ENCODE measurements around the gene PIP5K1B.

The PIP5K1B gene

GRCh38 chr9:68953771-68954170, 248.7 kb downstream of the PIP5K1B start:
- no peak for DNase-seq (ENCODE audit: low read depth)

GRCh38 chr9:68955330-68955729, 250.3 kb downstream of the PIP5K1B start:
- no peak for DNase-seq (ENCODE audit: low read depth)

GRCh38 chr9:68957479-68957878, 252.4 kb downstream of the PIP5K1B start:
- DNase-seq (ENCODE audit: low read depth), result no peak

GRCh38 chr9:68961587-68961986, 256.5 kb downstream of the PIP5K1B start:
- DNase-seq (ENCODE audit: low read depth), result no peak

GRCh38 chr9:68963416-68963815, 258.4 kb downstream of the PIP5K1B start:
- DNase-seq (ENCODE audit: low read depth), result no peak

- DNase-seq (ENCODE audit: low read depth), result no peak
Observed at GRCh38 chr9:68964102-68964541, 259.1 kb downstream of the PIP5K1B start.

GRCh38 chr9:68964765-68965164, 259.7 kb downstream of the PIP5K1B start:
- DNase-seq (ENCODE audit: low read depth), result no peak

GRCh38 chr9:68966496-68966944, 261.5 kb downstream of the PIP5K1B start:
- DNase-seq (ENCODE audit: low read depth), result no peak

GRCh38 chr9:68967800-68968199, 262.8 kb downstream of the PIP5K1B start:
- no peak for DNase-seq (ENCODE audit: low read depth)

GRCh38 chr9:68969538-68969937, 264.5 kb downstream of the PIP5K1B start:
- no peak for DNase-seq (ENCODE audit: low read depth)

- DNase-seq (ENCODE audit: low read depth), result no peak
Observed at GRCh38 chr9:68970151-68970550, 265.1 kb downstream of the PIP5K1B start.

GRCh38 chr9:68973619-68974018, 268.6 kb downstream of the PIP5K1B start:
- DNase-seq (ENCODE audit: low read depth), result no peak

GRCh38 chr9:68974431-68974830, 269.4 kb downstream of the PIP5K1B start:
- no peak for DNase-seq (ENCODE audit: low read depth)

- DNase-seq (ENCODE audit: low read depth), result no peak
Observed at GRCh38 chr9:68974901-68975300, 269.9 kb downstream of the PIP5K1B start.

GRCh38 chr9:68975365-68976043, 270.5 kb downstream of the PIP5K1B start:
- no peak for DNase-seq (ENCODE audit: low read depth)

- DNase-seq (ENCODE audit: low read depth), result no peak
Observed at GRCh38 chr9:68978066-68978465, 273.0 kb downstream of the PIP5K1B start.

- DNase-seq (ENCODE audit: low read depth), result no peak
Observed at GRCh38 chr9:68978501-68978900, 273.5 kb downstream of the PIP5K1B start.

- DNase-seq (ENCODE audit: low read depth), result peak; percentile 25
Observed at GRCh38 chr9:68979538-68980314, 274.7 kb downstream of the PIP5K1B start.

GRCh38 chr9:68980341-68980914, 275.4 kb downstream of the PIP5K1B start:
- no peak for DNase-seq (ENCODE audit: low read depth)

- DNase-seq (ENCODE audit: low read depth), result no peak
Observed at GRCh38 chr9:68981789-68982188, 276.7 kb downstream of the PIP5K1B start.

GRCh38 chr9:68983008-68983411, 278.0 kb downstream of the PIP5K1B start:
- no peak for DNase-seq (ENCODE audit: low read depth)

GRCh38 chr9:68983522-68984424, 278.7 kb downstream of the PIP5K1B start:
- no peak for DNase-seq (ENCODE audit: low read depth)

Data from activated T-cell treated with anti-CD3 and anti-CD28 coated beads for 48 hours (primary cell).